RWPE1 (cell line): Measurements from ENCODE around the gene CELF4.

Experiments
- CTCF ChIA-PET: fragments of 350-600 bp; sonication (Branson Sonifier 250); formaldehyde crosslinking; extraction: SDS; loops from one replicate; lab custom pipeline; 2021; lab: Yijun Ruan, JAX
- POLR2A ChIA-PET: fragments of 400-600 bp; formaldehyde crosslinking; extraction: SDS; loops from one replicate; lab custom pipeline; 2020; ENCODE audit warnings: antibody characterized with exemption; ENCODE audit not compliant: low non-redundant PET; lab: Yijun Ruan, JAX
- DNase-seq: peaks from one replicate; pipeline ENCODE4 v3.0.0; 2012; ENCODE audit warnings: low spot score
- H3K27ac ChIP-seq: fragments of 450-650 bp; 2 replicates; pipeline ENCODE4 v1.5.1; 2017
- CTCF ChIP-seq: fragments of 450-650 bp; conservative IDR thresholded peaks from 2 replicates; pipeline ENCODE4 v1.5.1; 2017; ENCODE audit warnings: low read depth, mild to moderate bottlenecking

The CELF4 gene

DNA sequence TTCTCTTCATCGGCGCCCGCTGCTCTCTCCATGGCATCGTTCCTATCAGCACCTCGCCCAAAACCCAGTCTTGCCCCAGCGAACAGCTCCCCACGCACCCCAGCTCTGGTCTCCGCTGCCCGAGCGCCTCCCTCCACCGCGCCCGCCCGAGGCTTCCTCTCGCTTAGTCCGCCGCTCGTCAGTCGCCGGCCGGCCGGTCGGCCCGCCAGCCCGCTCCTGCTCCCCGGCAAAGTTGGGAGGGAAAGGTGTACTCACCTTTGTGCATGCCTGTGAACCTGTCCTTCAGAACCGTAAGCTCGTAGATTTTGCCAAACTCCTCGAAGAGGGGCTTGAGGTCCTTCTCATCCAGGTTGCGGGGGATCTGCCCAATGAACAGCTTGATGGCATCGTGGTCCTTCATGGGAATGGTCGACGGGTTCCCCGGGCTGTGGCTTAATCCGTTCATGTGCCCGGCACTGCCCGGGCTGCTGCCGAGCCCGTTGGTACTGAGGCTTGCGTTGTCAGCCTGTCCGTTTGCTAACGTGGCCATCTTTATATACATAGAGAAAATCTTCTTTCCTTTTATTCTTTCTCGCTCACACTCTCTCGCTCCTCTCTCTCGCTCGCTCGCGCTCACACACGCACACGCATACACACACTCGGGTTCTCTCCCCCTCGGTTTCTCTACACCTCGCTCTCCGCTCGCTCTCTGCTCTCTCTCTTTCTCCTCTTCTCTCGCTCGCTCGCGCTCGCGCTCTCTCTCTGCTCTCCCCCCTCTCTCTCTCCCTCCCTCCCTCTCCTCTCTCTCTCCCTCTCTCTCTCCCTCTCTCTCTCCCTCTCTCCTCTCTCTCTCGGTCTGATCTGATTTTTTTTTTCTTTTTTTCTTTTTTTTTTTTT, at the start of gene CELF4:
Gene CELF4 (minus strand): TSS at position 698 of the 876 bp plus-strand sequence.
- DNase-seq: no peak
- POLR2A ChIA-PET: no interaction called here
- CTCF ChIA-PET: no interaction called here
- TF ChIP-seq CTCF: no peak
- no peak within 1 kb of the TSS for H3K27ac ChIP-seq

GRCh38 chr18:37613253-37613565, 47.6 kb upstream of the CELF4 start:
- ChIA-PET POLR2A (no interaction called here), CTCF (no interaction called here)

DNA sequence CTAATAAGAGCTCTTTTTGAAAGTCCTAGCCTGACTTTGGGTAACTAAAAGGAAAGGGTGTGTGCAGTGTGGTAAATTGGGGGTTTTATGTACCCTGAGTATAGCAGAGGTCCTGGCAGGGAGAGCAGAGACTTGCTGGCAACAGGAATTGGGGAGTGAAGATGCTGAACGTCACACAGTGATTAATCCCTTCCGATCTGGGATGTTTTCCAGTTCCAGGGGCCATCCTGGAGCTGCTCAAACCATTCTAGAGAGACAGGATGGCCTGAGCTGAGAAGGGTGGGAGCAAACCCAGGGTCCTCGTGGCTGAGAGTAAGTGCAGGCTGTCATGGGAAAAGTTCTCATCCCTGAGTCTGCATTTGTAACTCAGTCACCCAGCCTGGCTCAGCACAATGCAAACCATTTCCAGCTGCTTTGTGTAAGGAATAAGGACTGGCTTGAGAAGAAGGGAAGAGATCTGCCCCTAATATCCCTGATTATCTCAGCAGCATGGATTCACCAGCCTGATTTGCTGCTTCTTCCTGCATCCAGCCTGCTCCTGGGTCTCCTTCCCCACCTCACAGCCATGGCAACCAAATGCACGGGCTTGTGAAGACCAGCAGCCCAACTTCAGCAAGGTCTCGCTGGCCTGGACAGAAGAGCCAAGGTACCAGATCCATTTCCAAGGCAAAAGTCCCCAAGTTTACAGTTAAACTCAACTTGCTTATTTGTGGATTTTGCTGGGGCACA, 47.1 kb upstream of the CELF4 start:
- H3K27ac ChIP-seq: no peak overlapping the region
- no peak for DNase-seq
- ChIA-PET CTCF (no interaction called here), POLR2A (no interaction called here)
- no peak for TF ChIP-seq CTCF

More at GRCh38 chr18:37613253-37613565, 47.6 kb upstream of the CELF4 start:
- H3K27ac ChIP-seq: no peak overlapping the region
- DNase-seq: no peak
- TF ChIP-seq CTCF: no peak

DNA sequence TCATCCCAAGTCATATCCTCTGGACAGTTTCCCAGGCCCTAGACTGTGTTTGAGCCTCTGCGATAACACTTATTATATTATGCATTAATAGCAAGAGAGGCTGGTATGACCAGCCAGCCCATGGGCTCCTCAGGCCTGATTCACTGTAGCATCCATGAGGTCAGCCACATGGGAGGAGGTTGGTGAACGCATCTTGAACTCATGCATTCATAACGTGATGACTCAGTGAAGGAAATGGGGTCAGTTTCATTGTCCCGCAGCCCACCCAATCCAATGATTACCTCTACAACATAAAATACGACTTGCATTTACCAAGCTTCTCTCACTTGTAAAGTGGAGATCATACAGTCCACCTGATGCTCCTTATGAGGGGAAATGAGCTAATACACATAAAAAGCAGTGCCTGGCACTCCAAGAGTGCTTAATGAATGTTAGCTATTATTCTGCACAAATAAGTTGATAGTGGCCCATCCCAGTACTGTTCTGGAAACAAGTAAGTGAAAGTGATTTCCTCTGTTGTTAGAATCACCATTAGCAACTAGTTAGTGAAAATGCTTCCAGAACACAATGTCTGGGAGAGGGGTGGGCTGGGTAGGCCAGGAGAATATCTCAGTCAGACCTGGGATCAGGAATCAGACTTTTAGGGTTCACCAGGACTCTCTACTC, 46.1 kb upstream of the CELF4 start:
- H3K27ac ChIP-seq: no peak overlapping the region
- no peak for TF ChIP-seq CTCF
- POLR2A ChIA-PET: no interaction called here
- DNase-seq: no peak
- CTCF ChIA-PET: no interaction called here

- TF ChIP-seq CTCF: no peak
- ChIA-PET POLR2A (no interaction called here), CTCF (interaction anchor here (0.7 kb wide), 1 partner anchor 1861 kb away, joined by 3 read pairs; no protein-coding TSS in a partner anchor)
These were observed 43.3 kb upstream of the CELF4 start for GRCh38 chr18:37608876-37609275.

GRCh38 chr18:37607281-37607680, 41.7 kb upstream of the CELF4 start:
- no peak for DNase-seq
- TF ChIP-seq CTCF: no peak
- POLR2A ChIA-PET: no interaction called here
- no peak overlapping the region for H3K27ac ChIP-seq
- CTCF ChIA-PET: interaction anchor here (0.7 kb wide), 1 partner anchor 1858 kb away, joined by 5 read pairs; no protein-coding TSS in a partner anchor

More at GRCh38 chr18:37608876-37609275, 43.3 kb upstream of the CELF4 start:
- no peak for DNase-seq
- no peak overlapping the region for H3K27ac ChIP-seq
